ENCODE data around the gene NAALADL2. TPM values are rescaled to one million over a fixed set of nuclear protein-coding genes. Genes with fewer than 3 reads are reported as not detected.

Gene NAALADL2
- total RNA-seq, 4 donors from 2014 or later: 7.0 to 34.7 (median 18.4) TPM

DNA sequence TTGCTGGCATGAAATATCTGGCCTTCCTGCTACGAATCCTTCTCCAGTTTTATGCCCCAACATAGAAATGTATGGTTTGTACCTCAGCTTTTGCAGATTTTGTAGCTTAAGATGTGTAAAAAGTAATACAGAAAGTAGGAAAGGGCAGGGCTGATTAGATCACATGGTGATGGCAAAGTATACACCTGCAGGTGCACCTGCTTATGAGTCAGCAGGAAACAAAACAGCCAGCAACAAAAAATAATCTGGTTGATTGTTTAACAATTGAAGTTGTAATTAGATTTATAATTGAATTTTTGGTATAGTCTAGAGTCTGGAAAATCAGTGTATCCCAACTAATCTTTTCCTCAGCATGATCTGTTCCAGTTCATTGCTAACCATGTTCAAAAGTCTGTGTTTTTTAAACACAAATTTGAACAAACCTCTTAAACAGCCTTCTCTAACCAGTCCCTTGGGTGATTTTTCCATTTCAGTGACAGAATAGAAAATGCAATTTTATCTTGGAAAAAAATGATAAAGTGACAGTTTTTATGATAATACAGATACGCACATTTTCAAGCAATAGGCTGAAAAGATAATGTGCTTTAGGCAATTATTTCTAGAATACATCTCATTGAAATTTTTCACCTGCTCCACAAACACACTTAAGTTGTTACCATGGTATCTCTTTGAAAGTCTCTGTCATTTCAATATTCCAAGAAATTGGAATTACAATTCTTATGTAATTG, 477.4 kb downstream of the NAALADL2 start:
- Histone ChIP-seq H3K4me1 (peaks cover 0 to 11% (median 0%) of the 10 kb centered on the region in 4 donors), H3K4me3 (no peak overlapping the region), H3K27ac (no peak overlapping the region), H3K36me3 (no peaks in the 10 kb centered on the region), H3K9me3 (no peaks in the 10 kb centered on the region), H3K27me3 (no peaks in the 10 kb centered on the region)
- DNase-seq: peak in 1 of 3 donors; percentile 50
- no peak for TF ChIP-seq POLR2A (IDR thresholded peaks at IDR 0.05)
- TF ChIP-seq, protein P1, sequence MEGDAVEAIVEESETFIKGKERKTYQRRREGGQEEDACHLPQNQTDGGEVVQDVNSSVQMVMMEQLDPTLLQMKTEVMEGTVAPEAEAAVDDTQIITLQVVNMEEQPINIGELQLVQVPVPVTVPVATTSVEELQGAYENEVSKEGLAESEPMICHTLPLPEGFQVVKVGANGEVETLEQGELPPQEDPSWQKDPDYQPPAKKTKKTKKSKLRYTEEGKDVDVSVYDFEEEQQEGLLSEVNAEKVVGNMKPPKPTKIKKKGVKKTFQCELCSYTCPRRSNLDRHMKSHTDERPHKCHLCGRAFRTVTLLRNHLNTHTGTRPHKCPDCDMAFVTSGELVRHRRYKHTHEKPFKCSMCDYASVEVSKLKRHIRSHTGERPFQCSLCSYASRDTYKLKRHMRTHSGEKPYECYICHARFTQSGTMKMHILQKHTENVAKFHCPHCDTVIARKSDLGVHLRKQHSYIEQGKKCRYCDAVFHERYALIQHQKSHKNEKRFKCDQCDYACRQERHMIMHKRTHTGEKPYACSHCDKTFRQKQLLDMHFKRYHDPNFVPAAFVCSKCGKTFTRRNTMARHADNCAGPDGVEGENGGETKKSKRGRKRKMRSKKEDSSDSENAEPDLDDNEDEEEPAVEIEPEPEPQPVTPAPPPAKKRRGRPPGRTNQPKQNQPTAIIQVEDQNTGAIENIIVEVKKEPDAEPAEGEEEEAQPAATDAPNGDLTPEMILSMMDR (IDR thresholded peaks at IDR 0.05): peak in 1 of 6 experiments; percentile 12

DNA sequence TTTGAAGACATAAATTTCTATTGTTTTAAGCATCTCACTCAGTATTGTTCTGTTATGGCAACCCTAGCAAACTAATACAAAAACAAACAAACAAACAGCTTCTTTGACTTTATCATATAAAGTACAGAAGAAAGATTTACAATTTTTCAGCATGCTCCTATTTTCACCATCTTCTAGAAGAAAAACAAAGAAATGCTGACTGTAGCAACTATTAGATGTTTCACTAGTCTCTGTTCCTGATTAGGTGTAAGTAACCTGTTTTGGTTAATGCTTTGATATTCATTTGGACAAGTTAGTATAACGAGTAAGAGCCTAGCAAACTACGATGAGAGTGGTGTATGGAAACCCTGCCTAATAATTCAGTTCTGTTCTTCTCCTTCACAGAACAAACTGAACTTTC, 478.5 kb downstream of the NAALADL2 start:
- Histone ChIP-seq H3K4me3 (no peak overlapping the region), H3K9me3 (no peaks in the 10 kb centered on the region), H3K27ac (no peak overlapping the region), H3K36me3 (no peaks in the 10 kb centered on the region), H3K4me1 (peaks cover 0 to 11% (median 0%) of the 10 kb centered on the region in 4 donors), H3K27me3 (no peaks in the 10 kb centered on the region)
- TF ChIP-seq, protein P1 (IDR thresholded peaks at IDR 0.05): no peak
- no peak for TF ChIP-seq POLR2A (IDR thresholded peaks at IDR 0.05)
- DNase-seq: no peak

DNA sequence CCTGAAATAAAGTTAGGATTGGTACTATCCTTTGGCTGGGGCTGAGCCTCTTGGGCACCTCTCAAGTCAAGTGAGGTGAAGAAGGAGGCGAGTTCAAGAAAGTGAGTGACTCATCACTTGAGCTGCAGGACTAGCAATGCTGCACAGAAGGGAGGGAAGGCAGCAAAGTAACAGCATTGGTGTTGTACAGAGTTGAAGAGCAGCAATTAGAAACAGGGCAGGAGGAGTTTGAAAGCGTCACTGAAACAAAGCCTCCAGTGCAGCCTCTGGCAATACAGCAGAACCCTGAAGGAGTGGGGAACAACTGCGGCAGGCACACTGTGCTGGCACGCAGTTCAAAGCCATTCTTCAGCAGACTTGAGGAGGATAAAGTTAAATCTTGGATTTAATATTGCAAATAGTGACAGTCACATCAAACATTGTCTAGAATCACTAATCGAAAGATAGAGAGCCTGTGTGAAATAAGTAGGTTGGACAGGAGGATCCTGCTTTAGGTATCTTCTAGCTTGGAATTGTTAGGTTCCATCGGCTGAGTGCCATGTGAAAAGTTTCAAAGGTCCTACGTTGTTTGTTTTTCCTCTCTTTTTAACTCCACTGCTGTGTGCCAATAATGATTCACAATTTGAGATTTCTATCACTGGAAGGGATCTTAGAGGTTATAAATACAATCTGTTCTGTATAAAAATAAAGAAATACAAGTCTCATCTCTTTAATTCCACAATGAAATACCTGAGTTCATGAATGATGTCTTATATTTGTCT, 479.8 kb downstream of the NAALADL2 start:
- peaks cover 0 to 11% (median 0%) of the 10 kb centered on the region in 4 donors for H3K4me1 ChIP-seq
- no peaks in the 10 kb centered on the region for H3K27me3 ChIP-seq

DNA sequence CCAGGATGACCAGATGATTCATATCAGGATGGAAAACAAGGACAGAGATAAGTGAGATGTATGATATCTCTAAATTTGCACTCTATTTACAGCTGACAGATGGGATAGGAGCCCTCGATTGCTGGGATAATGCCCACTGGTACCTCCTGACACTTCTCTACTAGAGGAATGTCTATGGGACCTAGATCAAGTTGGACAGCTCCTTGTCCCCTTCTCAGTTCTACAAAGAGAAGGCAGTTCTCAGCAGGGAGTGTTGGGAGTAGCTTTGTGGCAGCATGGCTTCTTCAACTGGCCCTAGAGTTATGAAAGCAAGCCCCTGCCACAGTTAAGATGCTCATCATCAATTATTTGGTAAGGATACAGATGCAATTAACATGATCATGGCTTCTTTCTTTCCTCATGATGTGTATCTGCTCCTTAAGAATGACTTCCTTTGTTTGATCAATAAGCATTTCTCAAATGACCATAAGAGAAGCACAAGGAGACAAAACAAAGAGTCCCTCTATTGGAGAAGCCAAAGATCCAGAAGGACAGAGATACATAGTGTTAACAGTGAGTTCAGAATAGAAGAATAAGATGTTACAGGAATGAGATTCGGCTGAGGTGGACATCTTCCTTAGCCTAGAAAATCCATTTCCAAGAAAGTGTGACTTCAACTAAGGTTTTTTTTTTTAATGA, 481.3 kb downstream of the NAALADL2 start:
- Histone ChIP-seq H3K36me3 (no peaks in the 10 kb centered on the region), H3K27me3 (no peaks in the 10 kb centered on the region), H3K9me3 (no peaks in the 10 kb centered on the region), H3K4me3 (no peak overlapping the region), H3K4me1 (peaks cover 0 to 11% (median 0%) of the 10 kb centered on the region in 4 donors), H3K27ac (no peak overlapping the region)
- no peak for DNase-seq
- TF ChIP-seq POLR2A (IDR thresholded peaks at IDR 0.05): no peak
- TF ChIP-seq, protein P1 (IDR thresholded peaks at IDR 0.05): no peak

More for the DNA sequence above, 479.8 kb downstream of the NAALADL2 start:
- Histone ChIP-seq H3K9me3 (no peaks in the 10 kb centered on the region), H3K4me3 (no peak overlapping the region), H3K36me3 (no peaks in the 10 kb centered on the region), H3K27ac (no peak overlapping the region)
- no peak for TF ChIP-seq POLR2A (IDR thresholded peaks at IDR 0.05)
- TF ChIP-seq, protein P1 (IDR thresholded peaks at IDR 0.05): no peak
- peak in 1 of 3 donors; percentile 53 for DNase-seq

DNA sequence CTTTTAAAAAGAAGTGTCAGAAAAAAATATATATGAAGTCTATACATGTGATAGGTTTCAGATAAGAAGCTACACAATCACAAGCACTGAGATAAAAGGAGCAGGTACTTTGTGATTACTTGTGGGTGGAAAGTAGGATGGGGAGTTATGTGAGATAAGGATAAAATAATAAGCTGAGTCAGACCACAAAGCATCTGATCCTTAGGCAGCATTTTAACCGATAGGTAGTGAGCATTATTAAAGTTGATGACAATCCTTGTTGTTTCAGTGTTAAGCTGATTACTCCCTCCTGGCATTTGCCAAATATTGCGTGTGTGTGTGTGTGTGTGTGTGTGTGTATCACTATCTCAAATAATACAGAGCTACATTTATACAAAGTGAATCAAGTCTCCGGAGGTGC, 483.1 kb downstream of the NAALADL2 start:
- Histone ChIP-seq H3K9me3 (no peaks in the 10 kb centered on the region), H3K4me1 (peaks cover 0 to 11% (median 0%) of the 10 kb centered on the region in 4 donors), H3K36me3 (no peaks in the 10 kb centered on the region), H3K4me3 (no peak overlapping the region), H3K27me3 (no peaks in the 10 kb centered on the region), H3K27ac (no peak overlapping the region)
- TF ChIP-seq POLR2A (IDR thresholded peaks at IDR 0.05): no peak
- TF ChIP-seq, protein P1 (IDR thresholded peaks at IDR 0.05): no peak
- DNase-seq: no peak
